Measurements from ENCODE around the gene ADAMTS8. TPM values are rescaled to one million over a fixed set of nuclear protein-coding genes. Genes with fewer than 3 reads are reported as not detected.

Gene ADAMTS8
- total RNA-seq, 1 experiment from 2014 or later, result 0.15 TPM

GRCh38 chr11:130429120-130429681, 792 bp upstream of the ADAMTS8 start:
- intact Hi-C loops (cut with micrococcal nuclease; ENCODE audit: unreplicated experiment), result no loop called here
- POLR2A ChIA-PET, result no interaction called here
- in situ Hi-C loops (cut with HindIII; ENCODE audit: low pct_unique_long_range_greater_than_20kb, low sequenced_read_pairs), result no loop called here

GRCh38 chr11:130427581-130428315, 661 bp downstream of the ADAMTS8 start:
- no peaks in the 10 kb centered on the region for H3K36me3 ChIP-seq (ENCODE audit: control insufficient read depth, insufficient read depth, low read length)
- intact Hi-C loops (cut with micrococcal nuclease; ENCODE audit: unreplicated experiment), result loop anchor here (2.0 kb wide), 1 partner anchor 215 kb away; no protein-coding TSS in a partner anchor
- BruUV-seq (replicated peaks), result no TSS peak
- H3K4me3 ChIP-seq (ENCODE audit: low read depth in 2 of 2, low read length in 2 of 2), result peak overlapping the region; percentile 22 to 37
- ChIA-PET CTCF (interaction anchor here (0.6 to 2.0 kb wide), 2 partner anchors 434 to 487 kb away, joined by 5 to 6 read pairs; no protein-coding TSS in a partner anchor), POLR2A (no interaction called here)
- DNase-seq (ENCODE audit: low read depth, low spot score), result no peak
- H3K9me3 ChIP-seq (ENCODE audit: control insufficient read depth, insufficient read depth, low read depth, low read length), result no peaks in the 10 kb centered on the region
- H3K27ac ChIP-seq (ENCODE audit: low read length), result no peak overlapping the region
- TF ChIP-seq POLR2AphosphoS5 (IDR thresholded peaks at IDR 0.05; ENCODE audit: low read depth, low read length) (no peak), TCF7L2 (IDR thresholded peaks at IDR 0.05; ENCODE audit: low read depth, low read length) (no peak), REST (IDR thresholded peaks at IDR 0.05; ENCODE audit: insufficient read depth in 1 of 2, low read depth in 2 of 2, low read length in 1 of 2) (no peak), SIN3A (IDR thresholded peaks at IDR 0.05; ENCODE audit: borderline replicate concordance, insufficient read depth, low read depth, low read length) (no peak), CTCF (IDR thresholded peaks at IDR 0.05) (no peak; the same call in 1 of the 2 replicates)
- in situ Hi-C loops (cut with HindIII; ENCODE audit: low pct_unique_long_range_greater_than_20kb, low sequenced_read_pairs), result no loop called here
- peak; percentile 52 for ATAC-seq
- H3K27me3 ChIP-seq (ENCODE audit: control insufficient read depth, insufficient read depth, low read length), result peaks cover 35% of the 10 kb centered on the region
- 0 out of 2 replicates have a peak, but pooled peaks cover 9% of the 10 kb centered on the region for H3K4me1 ChIP-seq (ENCODE audit: control insufficient read depth, insufficient read depth, low read length)

More at GRCh38 chr11:130429120-130429681, 792 bp upstream of the ADAMTS8 start:
- BruUV-seq (replicated peaks), result no TSS peak
- no peak for DNase-seq (ENCODE audit: low read depth, low spot score)
- Histone ChIP-seq H3K27me3 (ENCODE audit: control insufficient read depth, insufficient read depth, low read length) (peaks cover 32% of the 10 kb centered on the region), H3K4me1 (ENCODE audit: control insufficient read depth, insufficient read depth, low read length) (0 out of 2 replicates have a peak, but pooled peaks cover 9% of the 10 kb centered on the region), H3K4me3 (ENCODE audit: low read depth in 2 of 2, low read length in 2 of 2) (no peak overlapping the region; a peak in 1 of 4 replicates), H3K9me3 (ENCODE audit: control insufficient read depth, insufficient read depth, low read depth, low read length) (no peaks in the 10 kb centered on the region), H3K36me3 (ENCODE audit: control insufficient read depth, insufficient read depth, low read length) (no peaks in the 10 kb centered on the region), H3K27ac (ENCODE audit: low read length) (no peak overlapping the region)
- CTCF ChIA-PET, result interaction anchor here (2.0 kb wide), 1 partner anchor 433 kb away, joined by 5 read pairs; no protein-coding TSS in a partner anchor
- ATAC-seq, result no peak
- TF ChIP-seq REST (IDR thresholded peaks at IDR 0.05; ENCODE audit: insufficient read depth in 1 of 2, low read depth in 2 of 2, low read length in 1 of 2) (no peak), TCF7L2 (IDR thresholded peaks at IDR 0.05; ENCODE audit: low read depth, low read length) (no peak), SIN3A (IDR thresholded peaks at IDR 0.05; ENCODE audit: borderline replicate concordance, insufficient read depth, low read depth, low read length) (no peak), POLR2AphosphoS5 (IDR thresholded peaks at IDR 0.05; ENCODE audit: low read depth, low read length) (no peak)
